Endothelial cell (in vitro differentiated cells): ENCODE data around the gene TSPAN11. TPM values are rescaled to one million over a fixed set of nuclear protein-coding genes. Genes with fewer than 3 reads are reported as not detected.
"Not testable (repeated sequence)": the region's sequence is repeated elsewhere in the genome, so short reads cannot be mapped to it uniquely, and the experiment has no call there.

Experiments used
- DNase-seq: peaks from one replicate; pipeline ENCODE4 v3.0.0; 2021; ENCODE audit warnings: low spot score
- H3K27ac Mint-ChIP-seq: one replicate; pipeline ENCODE4 v1.8.0; 2021; ENCODE audit warnings: mixed read lengths, inconsistent platforms; ENCODE audit not compliant: unreplicated experiment
- H3K27me3 Mint-ChIP-seq: one replicate; pipeline ENCODE4 v1.8.0; 2021; ENCODE audit warnings: mild to moderate bottlenecking, moderate library complexity, mixed read lengths, inconsistent platforms; ENCODE audit not compliant: unreplicated experiment
- H3K36me3 Mint-ChIP-seq: one replicate; pipeline ENCODE4 v1.8.0; 2021; ENCODE audit warnings: mild to moderate bottlenecking, low read depth, mixed read lengths, inconsistent platforms; ENCODE audit not compliant: unreplicated experiment
- H3K4me1 Mint-ChIP-seq: one replicate; pipeline ENCODE4 v1.8.0; 2021; ENCODE audit warnings: mild to moderate bottlenecking, mixed read lengths, inconsistent platforms; ENCODE audit not compliant: unreplicated experiment
- H3K4me3 Mint-ChIP-seq: one replicate; pipeline ENCODE4 v1.8.0; 2021; ENCODE audit warnings: mild to moderate bottlenecking, mixed read lengths, inconsistent platforms; ENCODE audit not compliant: unreplicated experiment
- H3K9me3 Mint-ChIP-seq: one replicate; pipeline ENCODE4 v1.8.0; 2021; ENCODE audit warnings: mixed read lengths, inconsistent platforms; ENCODE audit not compliant: unreplicated experiment
- CTCF ChIP-seq: fragments of 200-600 bp; sonication (generic); IDR thresholded peaks from one replicate; pipeline ENCODE4 v1.5.0; 2021; ENCODE audit warnings: antibody characterized with exemption; ENCODE audit not compliant: unreplicated experiment
- total RNA-seq: library from RNA; stranded (reverse); fragmentation: NEBNext Ultra II Directional; extraction: Animal tissue kit (Norgen Biotek cat#: 25700); gene quantifications from one replicate; pipeline ENCODE4 v1.2.1, GENCODE V29; 2021; ENCODE audit not compliant: unreplicated experiment

The TSPAN11 gene
- total RNA-seq, 1 donor from 2014 or later, result 3.6 TPM

- no peak for DNase-seq
- H3K36me3 Mint-ChIP-seq, result peaks cover 3% of the 10 kb centered on the region
- H3K4me3 Mint-ChIP-seq, result no peak overlapping the region
- no peak overlapping the region for H3K27ac Mint-ChIP-seq
- H3K9me3 Mint-ChIP-seq, result no peaks in the 10 kb centered on the region
- TF ChIP-seq CTCF, result no peak
- peaks cover 12% of the 10 kb centered on the region for H3K27me3 Mint-ChIP-seq
- H3K4me1 Mint-ChIP-seq, result peaks cover 29% of the 10 kb centered on the region
These were observed 96.8 kb downstream of the TSPAN11 start for GRCh38 chr12:31023271-31023724.

- no peak overlapping the region for H3K27ac Mint-ChIP-seq
- H3K4me1 Mint-ChIP-seq, result peaks cover 29% of the 10 kb centered on the region
- H3K27me3 Mint-ChIP-seq, result peaks cover 15% of the 10 kb centered on the region
- DNase-seq, result no peak
- H3K4me3 Mint-ChIP-seq, result no peak overlapping the region
- no peaks in the 10 kb centered on the region for H3K9me3 Mint-ChIP-seq
- TF ChIP-seq CTCF, result no peak
- peaks cover 3% of the 10 kb centered on the region for H3K36me3 Mint-ChIP-seq
These were observed 99.7 kb downstream of the TSPAN11 start for GRCh38 chr12:31026202-31026601.

DNA sequence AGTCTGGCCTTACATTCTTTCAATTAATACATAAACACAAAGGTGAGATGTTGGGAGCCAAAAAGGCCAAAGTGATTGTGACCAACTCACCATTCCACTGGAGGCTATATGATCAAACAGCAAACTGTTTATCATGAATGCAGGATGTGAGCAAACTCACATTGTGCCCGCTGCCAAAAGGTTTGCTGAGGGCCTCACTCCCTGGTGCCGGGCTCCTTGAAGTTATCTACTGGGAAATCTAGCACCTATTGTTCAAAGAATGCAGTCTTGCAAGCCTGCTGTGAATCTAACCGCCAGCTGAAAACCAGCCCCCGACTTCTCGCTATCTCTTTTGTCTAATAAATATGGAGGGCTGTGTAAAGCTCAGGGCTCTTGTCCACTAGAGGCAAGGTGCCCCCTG lies 100.5 kb downstream of the TSPAN11 start:
- not testable (repeated sequence) for H3K36me3 Mint-ChIP-seq, H3K4me3 Mint-ChIP-seq, H3K27ac Mint-ChIP-seq, DNase-seq, H3K9me3 Mint-ChIP-seq
- H3K4me1 Mint-ChIP-seq, result peaks cover 30% of the 10 kb centered on the region
- peaks cover 15% of the 10 kb centered on the region for H3K27me3 Mint-ChIP-seq

DNA sequence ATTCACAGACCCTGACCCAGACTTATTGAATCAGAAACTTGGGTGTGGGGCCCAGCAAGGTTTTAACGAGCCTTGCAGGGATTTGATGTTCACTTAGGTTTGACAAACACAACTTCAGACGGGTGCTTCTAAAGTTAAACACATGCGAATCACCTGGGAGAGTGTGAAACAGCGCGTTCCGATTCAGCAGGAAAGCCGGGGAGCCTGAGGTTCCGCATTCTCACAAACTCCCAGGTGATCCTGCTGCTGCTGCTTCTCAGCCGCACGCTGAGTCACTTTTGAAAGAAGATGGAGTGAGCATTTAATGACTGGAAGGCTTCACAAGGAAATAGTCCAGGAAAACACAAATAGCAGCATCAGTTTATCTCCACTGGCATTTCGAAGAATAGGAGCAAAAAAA lies 102.9 kb downstream of the TSPAN11 start:
- no peak for DNase-seq
- Mint-ChIP-seq H3K4me1 (peaks cover 7% of the 10 kb centered on the region), H3K27me3 (peaks cover 8% of the 10 kb centered on the region), H3K27ac (no peak overlapping the region), H3K4me3 (no peak overlapping the region), H3K9me3 (no peaks in the 10 kb centered on the region), H3K36me3 (peaks cover 3% of the 10 kb centered on the region)
- no peak for TF ChIP-seq CTCF

DNA sequence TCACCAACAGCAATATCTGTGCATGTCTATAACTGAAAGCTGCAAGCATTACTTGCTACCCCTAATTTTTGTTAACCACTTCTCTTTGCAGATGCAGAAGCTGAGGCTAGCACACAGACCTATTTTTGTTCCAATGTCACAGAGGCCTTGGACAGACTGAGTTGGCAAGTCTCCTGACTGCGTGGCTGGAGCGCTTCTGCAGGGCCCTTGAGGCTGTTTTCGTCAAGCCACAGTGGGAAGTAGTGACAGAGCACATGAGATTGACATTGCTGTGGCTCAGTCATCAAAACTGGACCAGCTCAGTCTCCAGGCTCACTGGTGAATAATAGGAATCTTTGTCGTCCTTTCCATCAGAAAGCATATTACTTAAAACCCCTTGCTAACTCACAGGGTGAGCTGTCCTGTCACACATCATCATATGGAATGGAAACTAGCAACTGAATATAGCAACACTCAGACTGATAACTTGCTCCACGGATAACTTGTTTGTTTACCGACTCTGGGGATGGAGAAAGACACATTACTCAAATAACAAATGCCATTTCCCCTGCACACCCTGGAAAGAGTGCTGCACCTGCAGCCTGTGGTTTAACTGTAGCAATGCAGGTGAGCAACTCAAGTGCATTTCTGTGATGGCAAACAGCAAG lies 103.5 kb downstream of the TSPAN11 start:
- Mint-ChIP-seq H3K4me3 (no peak overlapping the region), H3K27ac (no peak overlapping the region), H3K4me1 (peaks cover 5% of the 10 kb centered on the region), H3K9me3 (no peaks in the 10 kb centered on the region), H3K36me3 (peaks cover 3% of the 10 kb centered on the region), H3K27me3 (peaks cover 10% of the 10 kb centered on the region)
- DNase-seq, result no peak
- TF ChIP-seq CTCF, result no peak
